H1 (cell line): ENCODE data around the gene CA9. TPM values are rescaled to one million over a fixed set of nuclear protein-coding genes. Genes with fewer than 3 reads are reported as not detected.

Experiments used
- CTCF ChIA-PET: fragments of 300-600 bp; sonication (Branson Sonifier 250); formaldehyde crosslinking; loops from one replicate; lab custom pipeline; 2021; ENCODE audit not compliant: partially characterized antibody; lab: Charles Lee
- POLR2A ChIA-PET: fragments of 300-600 bp; sonication (Branson Sonifier 250); formaldehyde crosslinking; loops from one replicate; lab custom pipeline; 2021; ENCODE audit warnings: inconsistent platforms; ENCODE audit not compliant: partially characterized antibody; lab: Charles Lee
- DNase-seq, 2 experiments: peaks; one replicate each; pipeline versions ENCODE4 v3.0.0 to v3.0.0-alpha.2; 2010 to 2022; ENCODE audit warnings: low spot score in 2 of 2, low read depth in 1 of 2, mixed read lengths in 1 of 2
- FAIRE-seq: peaks from 2 replicates; lab custom pipeline; 2011; peaks lifted over from hg19 to GRCh38; lab: Jason Lieb, UNC
- H2AFZ ChIP-seq: 2 replicates; pipeline ENCODE4 v1.8.1; 2012; ENCODE audit warnings: low read length, inconsistent platforms
- H2AK5ac ChIP-seq: 2 replicates; pipeline ENCODE4 v1.6.1; 2013; ENCODE audit warnings: low read depth, low read length
- H2BK120ac ChIP-seq: replicated peaks from 2 replicates; pipeline ENCODE3; 2013; ENCODE audit warnings: low read depth, low read length, inconsistent platforms
- H2BK12ac ChIP-seq: 2 replicates; pipeline ENCODE4 v1.6.1; 2013; ENCODE audit warnings: low read depth, low read length
- H2BK15ac ChIP-seq: 2 replicates; pipeline ENCODE4 v1.6.1; 2013; ENCODE audit warnings: low read length
- H2BK20ac ChIP-seq: 2 replicates; pipeline ENCODE4 v1.6.1; 2013; ENCODE audit warnings: low read length
- H2BK5ac ChIP-seq: 2 replicates; pipeline ENCODE4 v1.6.1; 2013; ENCODE audit warnings: low read depth, low read length
- H3K14ac ChIP-seq: 2 replicates; pipeline ENCODE4 v1.6.1; 2013; ENCODE audit warnings: inconsistent platforms; ENCODE audit not compliant: insufficient read length
- H3K18ac ChIP-seq: 2 replicates; pipeline ENCODE4 v1.6.1; 2013; ENCODE audit warnings: low read length; ENCODE audit errors: extremely low read depth
- H3K23ac ChIP-seq: 2 replicates; pipeline ENCODE4 v1.6.1; 2013; ENCODE audit warnings: inconsistent platforms; ENCODE audit not compliant: insufficient read length
- H3K23me2 ChIP-seq: 2 replicates; pipeline ENCODE4 v1.6.1; 2013; ENCODE audit warnings: low read depth, low read length
- H3K27ac ChIP-seq: 2 replicates; pipeline ENCODE4 v1.6.1; 2011; ENCODE audit warnings: low read depth, low read length, inconsistent platforms
- H3K27me3 ChIP-seq, 4 experiments: replicated peaks in 1 of 4; 1 replicate in 1 of 4; 2 replicates in 3 of 4; pipeline versions ENCODE4 v1.6.1 to v1.8.1; 2011 to 2013; ENCODE audit warnings: low read length in 3 of 4, mild to moderate bottlenecking in 3 of 4, inconsistent platforms in 2 of 4, mixed read lengths in 2 of 4, moderate library complexity in 1 of 4; ENCODE audit not compliant: control insufficient read depth in 3 of 4, insufficient read depth in 3 of 4; ENCODE audit errors: extremely low read depth in 1 of 4
- H3K36me3 ChIP-seq, 4 experiments: 2 replicates each; pipeline versions ENCODE4 v1.6.1 to v1.8.1; 2011 to 2013; ENCODE audit warnings: mild to moderate bottlenecking in 4 of 4, low read length in 3 of 4, moderate library complexity in 2 of 4, control low read depth in 1 of 4, inconsistent platforms in 1 of 4; ENCODE audit not compliant: insufficient read depth in 4 of 4, control insufficient read depth in 2 of 4
- H3K4ac ChIP-seq: replicated peaks from 2 replicates; pipeline ENCODE3; 2013; ENCODE audit warnings: low read length, low read depth, mixed read lengths, inconsistent platforms; ENCODE audit not compliant: insufficient read length
- H3K4me1 ChIP-seq, 4 experiments: replicated peaks in 1 of 4; 1 replicate in 1 of 4; 2 replicates in 3 of 4; pipeline versions ENCODE4 v1.6.1 to v1.8.1; 2011 to 2013; ENCODE audit warnings: low read length in 3 of 4, inconsistent platforms in 2 of 4, mixed read lengths in 1 of 4; ENCODE audit not compliant: insufficient read depth in 4 of 4, control insufficient read depth in 3 of 4
- H3K4me2 ChIP-seq, 2 experiments: 2 replicates each; pipeline versions ENCODE4 v1.6.1 to v1.8.1; 2011 to 2013; ENCODE audit warnings: low read depth in 2 of 2, low read length in 2 of 2, control low read depth in 1 of 2, inconsistent platforms in 1 of 2, mild to moderate bottlenecking in 1 of 2; ENCODE audit not compliant: insufficient read depth in 1 of 2
- H3K4me3 ChIP-seq, 4 experiments: fragments of 200-600, 300-600 bp in 1 of 4; sonication (generic), shearing (Covaris generic), sonication (Bioruptor Twin) in 1 of 4; 2 replicates each; pipeline versions ENCODE4 v1.5.1 to v1.8.1; 2011 to 2016; ENCODE audit warnings: low read length in 4 of 4, low read depth in 3 of 4, control low read depth in 2 of 4, inconsistent platforms in 2 of 4, mild to moderate bottlenecking in 2 of 4, mixed read lengths in 1 of 4, moderate library complexity in 1 of 4; ENCODE audit not compliant: insufficient read depth in 2 of 4; ENCODE audit errors: extremely low read depth in 1 of 4
- H3K56ac ChIP-seq: replicated peaks from 2 replicates; pipeline ENCODE3; 2013; ENCODE audit warnings: low read depth, mild to moderate bottlenecking, mixed read lengths, low read length, inconsistent platforms; ENCODE audit not compliant: insufficient read length
- H3K79me1 ChIP-seq: 2 replicates; pipeline ENCODE4 v1.6.1; 2013; ENCODE audit warnings: low read depth, low read length, control low read depth
- H3K79me2 ChIP-seq, 2 experiments: 2 replicates each; pipeline versions ENCODE4 v1.6.1 to v1.8.1; 2012 to 2013; ENCODE audit warnings: low read length in 2 of 2, mild to moderate bottlenecking in 2 of 2, inconsistent platforms in 1 of 2; ENCODE audit not compliant: insufficient read depth in 2 of 2, control insufficient read depth in 1 of 2
- H3K9ac ChIP-seq, 4 experiments: replicated peaks in 1 of 4; 1 replicate in 1 of 4; 2 replicates in 3 of 4; pipeline versions ENCODE4 v1.6.1 to v1.8.1; 2011 to 2013; ENCODE audit warnings: low read depth in 3 of 4, low read length in 3 of 4, control low read depth in 2 of 4, mild to moderate bottlenecking in 2 of 4, moderate library complexity in 2 of 4, inconsistent platforms in 1 of 4; ENCODE audit errors: extremely low read depth in 1 of 4
- H3K9me3 ChIP-seq, 2 experiments: 2 replicates each; pipeline versions ENCODE4 v1.6.1 to v1.8.1; 2012 to 2013; ENCODE audit warnings: mild to moderate bottlenecking in 2 of 2, moderate library complexity in 2 of 2, control low read depth in 1 of 2, inconsistent platforms in 1 of 2, low read depth in 1 of 2, low read length in 1 of 2, mixed read lengths in 1 of 2; ENCODE audit not compliant: insufficient read depth in 2 of 2
- H4K20me1 ChIP-seq, 2 experiments: replicated peaks in 1 of 2; 2 replicates each; pipeline versions ENCODE3 to v1.8.1; 2011 to 2013; ENCODE audit warnings: inconsistent platforms in 2 of 2, low read length in 2 of 2, mild to moderate bottlenecking in 1 of 2; ENCODE audit not compliant: insufficient read depth in 2 of 2, control insufficient read depth in 1 of 2
- H4K5ac ChIP-seq: 2 replicates; pipeline ENCODE4 v1.6.1; 2013; ENCODE audit warnings: low read length, low read depth, mixed read lengths, inconsistent platforms; ENCODE audit not compliant: insufficient read length
- H4K8ac ChIP-seq: 2 replicates; pipeline ENCODE4 v1.8.0; 2013; ENCODE audit warnings: mild to moderate bottlenecking, moderate library complexity, low read length, inconsistent platforms; ENCODE audit not compliant: insufficient read depth; ENCODE audit errors: extremely low read depth
- H4K91ac ChIP-seq: replicated peaks from 2 replicates; pipeline ENCODE3; 2013; ENCODE audit warnings: low read length, mixed read lengths, inconsistent platforms; ENCODE audit not compliant: insufficient read length
- ASH2L ChIP-seq: fragments of 200-600, 300-600 bp; sonication (generic); IDR thresholded peaks from one replicate; pipeline ENCODE4 v1.7.1; 2017; ENCODE audit warnings: low read length
- BRCA1 ChIP-seq: IDR thresholded peaks from 2 replicates; pipeline ENCODE4 v1.6.1; 2012; ENCODE audit warnings: low read depth, low read length, improper control_type of control experiment
- CBX8 ChIP-seq: fragments of 300-800, 300-1000 bp; sonication (generic); IDR thresholded peaks from 2 replicates; pipeline ENCODE4 v1.7.1; 2016; ENCODE audit warnings: low read depth, low read length, borderline replicate concordance
- CHD1 ChIP-seq: IDR thresholded peaks from 2 replicates; pipeline ENCODE4 v1.6.1; 2012; ENCODE audit warnings: low read depth, low read length, improper control_type of control experiment
- KDM4A ChIP-seq: IDR thresholded peaks from one replicate; pipeline ENCODE4 v1.7.1; 2012; ENCODE audit warnings: low read depth, mild to moderate bottlenecking, moderate library complexity, low read length, inconsistent platforms; ENCODE audit not compliant: severe bottlenecking
- MAX ChIP-seq: IDR thresholded peaks from 2 replicates; pipeline ENCODE4 v1.6.1; 2012; ENCODE audit warnings: inconsistent platforms
- NANOG ChIP-seq: IDR thresholded peaks from 2 replicates; pipeline ENCODE4 v1.6.1; 2011; ENCODE audit warnings: low read length, low read depth, mild to moderate bottlenecking, inconsistent platforms; ENCODE audit not compliant: insufficient read depth, poor library complexity, severe bottlenecking
- POU5F1 ChIP-seq: IDR thresholded peaks from 2 replicates; pipeline ENCODE4 v1.6.1; 2011; ENCODE audit warnings: low read depth, mild to moderate bottlenecking, low read length, moderate library complexity
- RNF2 ChIP-seq: fragments of 200-900, 300-1000 bp; sonication (generic); IDR thresholded peaks from 2 replicates; pipeline ENCODE4 v1.7.1; 2016; ENCODE audit warnings: borderline replicate concordance, low read depth, mild to moderate bottlenecking, antibody characterized with exemption, low read length; ENCODE audit not compliant: poor library complexity, severe bottlenecking; ENCODE audit errors: missing control alignments
- TBP ChIP-seq: IDR thresholded peaks from 2 replicates; pipeline ENCODE4 v1.6.1; 2011; ENCODE audit warnings: low read depth, low read length, improper control_type of control experiment
- USF2 ChIP-seq: IDR thresholded peaks from 2 replicates; pipeline ENCODE4 v1.6.1; 2011; ENCODE audit warnings: low read length, improper control_type of control experiment
- YY1 ChIP-seq: IDR thresholded peaks from 2 replicates; pipeline ENCODE4 v1.6.1; 2011; ENCODE audit warnings: low read depth, mild to moderate bottlenecking, low read length
- WGBS, 2 experiments: shearing (Covaris generic) in 1 of 2; methylation state at CpG; one replicate each; pipeline versions ENCODE4 v1.1.6 to v1.1.7; 2013 to 2015; ENCODE audit warnings: low lambda C conversion rate in 2 of 2, mixed read lengths in 2 of 2, inconsistent platforms in 1 of 2, low coverage in 1 of 2, missing lambda C conversion rate in 1 of 2; ENCODE audit not compliant: insufficient replicate concordance in 2 of 2, insufficient coverage in 1 of 2, insufficient read length in 1 of 2; ENCODE audit errors: extremely low coverage in 1 of 2, missing lambda C conversion rate in 1 of 2; 5-methylcytosine and 5-hydroxymethylcytosine counted together
- polyA plus RNA-seq, 7 experiments: library from polyadenylated mRNA; depleted of rRNA in 3 of 7; stranded (reverse) in 5 of 7; unstranded in 2 of 7; fragments of >200 nt in 5 of 7; fragments of 200-250 nt in 2 of 7; gene quantifications; 1 replicate in 5 of 7; 2 replicates in 1 of 7; 4 replicates in 1 of 7; pipeline versions ENCODE4 v1.2.1 to v1.2.3, GENCODE V29; 2011 to 2013; ENCODE audit warnings: missing spikeins in 2 of 7, mixed read lengths in 2 of 7
- total RNA-seq: library from RNA; stranded (reverse); fragmentation: NEBNext Ultra II Directional; extraction: Animal tissue kit (Norgen Biotek cat#: 25700); gene quantifications from 2 replicates; pipeline ENCODE4 v1.2.1, GENCODE V29; 2021

Gene CA9
- total and polyA plus RNA-seq, 2 of the 8 experiments (the other 6 are each of a cell fraction or from before 2014, with no cell fraction given) = 1.3 to 1.8 TPM

- H3K27ac ChIP-seq = no peak overlapping the region
- H3K4me2 ChIP-seq = peak overlapping the region; percentile 57 to 74
- peaks cover 4% of the 10 kb centered on the region; the same call in 1 of the 2 replicates for H3K23me2 ChIP-seq
- no peak overlapping the region for H4K8ac ChIP-seq
- H3K56ac ChIP-seq = no peak overlapping the region
- H4K91ac ChIP-seq = no peak overlapping the region
- H4K5ac ChIP-seq = no peak overlapping the region
- peaks cover 2% of the 10 kb centered on the region; the same call in 1 of the 2 replicates for H3K79me1 ChIP-seq
- peak overlapping the region; percentile 68; the same call in 1 of the 2 replicates for H2AFZ ChIP-seq
- H2AK5ac ChIP-seq = no peak overlapping the region
- H3K79me2 ChIP-seq = no peaks in the 10 kb centered on the region; a peak in 1 of 4 replicates
- no peak for FAIRE-seq
- H3K27me3 ChIP-seq = no peaks in the 10 kb centered on the region
- no peak overlapping the region for H2BK5ac ChIP-seq
- H3K14ac ChIP-seq = no peak overlapping the region
- H2BK20ac ChIP-seq = no peak overlapping the region
- CTCF ChIA-PET = interaction anchor here (0.7 to 15.9 kb wide), 11 partner anchors 8 to 64 kb away, joined by 3 to 347 read pairs (median 7); partner anchors contain the start of genes CCDC107, CREB3, RMRP and SIT1
- peaks cover 0 to 5% (median 1%) of the 10 kb centered on the region in 4 experiments; a peak in 5 of 7 replicates for H3K4me1 ChIP-seq
- H3K4ac ChIP-seq = no peak overlapping the region
- H2BK120ac ChIP-seq = no peak overlapping the region
- H2BK12ac ChIP-seq = no peak overlapping the region; the same call in 1 of the 2 replicates
- POLR2A ChIA-PET = interaction anchor here (0.7 to 6.6 kb wide), 14 partner anchors 8 to 149 kb away, joined by 3 to 65 read pairs (median 4); partner anchors contain the start of genes CA9, CREB3, GBA2 and RGP1
- H3K4me3 ChIP-seq = peak overlapping the region; percentile 5 to 78 (median 29); a peak in 6 of 8 replicates
- DNase-seq = no peak
- no peak overlapping the region for H3K23ac ChIP-seq
- H3K18ac ChIP-seq = 0 out of 2 replicates have a peak overlapping the region, but pooled peaks have one; percentile 32
- no peak overlapping the region for H2BK15ac ChIP-seq
- H3K9me3 ChIP-seq = no peaks in the 10 kb centered on the region
- peaks cover 6 to 28% (median 13%) of the 10 kb centered on the region in 4 experiments for H3K36me3 ChIP-seq
- no peak overlapping the region for H3K9ac ChIP-seq
- H4K20me1 ChIP-seq = peaks cover 0 to 2% of the 10 kb centered on the region in 2 experiments
- 43% methylated on average over 5 of the region's 5 CpGs; no CpG with 5 or more reads in 1 of the 2 experiments for WGBS, 2 experiments
- no peak for TF ChIP-seq CBX8
- no peak for TF ChIP-seq NANOG
- TF ChIP-seq CHD1 = no peak
- TF ChIP-seq KDM4A = no peak
- TF ChIP-seq POU5F1 = no peak
- no peak for TF ChIP-seq RNF2
- no peak for TF ChIP-seq MAX
- TF ChIP-seq USF2 = no peak
- no peak for TF ChIP-seq TBP
- TF ChIP-seq YY1 = no peak
- TF ChIP-seq BRCA1 = no peak
- TF ChIP-seq ASH2L = no peak
Measured at GRCh38 chr9:35665471-35665818, 8.3 kb upstream of the CA9 start.
